ENCODE data around the gene AFAP1L1.
A peak's percentile ranks its signal among the peaks of the same experiment; 100 is the strongest.
"Not testable (repeated sequence)": the region's sequence is repeated elsewhere in the genome, so short reads cannot be mapped to it uniquely, and the experiment has no call there.

AFAP1L1 gene

GRCh38 chr5:149387081-149387631 lies 115.5 kb downstream of the AFAP1L1 start:
- Mint-ChIP-seq H3K4me1 (peaks cover under 1% of the 10 kb centered on the region), H3K4me3 (no peak overlapping the region), H3K9me3 (peaks cover 0 to 6% of the 10 kb centered on the region in 2 donors), H3K27me3 (no peaks in the 10 kb centered on the region), H3K27ac (no peak overlapping the region)
- no peak for ATAC-seq
- no peak for DNase-seq

GRCh38 chr5:149387982-149388381 lies 116.3 kb downstream of the AFAP1L1 start:
- Mint-ChIP-seq H3K27me3 (no peaks in the 10 kb centered on the region), H3K27ac (peak overlapping the region in 1 of 2 donors; percentile 16), H3K4me3 (no peak overlapping the region), H3K4me1 (no peaks in the 10 kb centered on the region), H3K9me3 (peaks cover 0 to 6% of the 10 kb centered on the region in 2 donors)
- no peak for DNase-seq
- no peak for ATAC-seq

DNA sequence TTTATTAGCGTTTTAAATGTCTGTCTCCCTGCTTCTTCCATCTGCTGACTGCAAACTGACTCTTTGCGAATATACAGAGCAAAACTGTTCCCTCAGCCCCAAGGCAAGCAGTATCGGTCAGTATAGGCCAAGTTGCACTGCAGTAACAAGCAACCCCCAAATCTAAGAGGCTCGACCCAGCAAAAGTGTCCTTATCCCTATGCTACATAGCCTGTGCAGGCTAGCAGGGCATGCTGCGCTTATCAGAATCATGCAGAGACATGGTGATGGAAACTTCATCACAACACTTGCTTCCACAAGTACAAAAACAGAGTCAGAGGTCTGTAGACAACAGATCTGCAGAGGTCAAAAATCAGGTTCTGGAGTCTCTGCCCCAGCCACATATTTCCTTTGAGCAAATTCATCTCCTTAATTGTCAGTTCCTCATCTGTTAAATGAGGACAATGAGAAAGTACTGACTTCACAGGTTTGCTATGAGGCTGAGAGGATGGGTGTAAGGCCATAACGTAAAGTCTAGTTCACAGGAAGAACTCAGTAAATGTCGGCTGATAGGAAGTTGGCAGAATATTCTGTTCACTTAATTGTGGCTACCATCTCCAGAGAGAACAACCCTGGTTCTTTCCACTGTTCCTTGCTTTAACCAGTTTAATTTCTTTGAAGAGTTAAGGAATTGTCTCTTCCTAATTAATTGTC lies 117.0 kb downstream of the AFAP1L1 start:
- peaks cover 0 to 6% of the 10 kb centered on the region in 2 donors for H3K9me3 Mint-ChIP-seq
- H3K4me1 Mint-ChIP-seq, result no peaks in the 10 kb centered on the region
- DNase-seq (no peak), ATAC-seq (no peak)
- H3K27ac Mint-ChIP-seq, result peak overlapping the region in 1 of 2 donors; percentile 74
- H3K27me3 Mint-ChIP-seq, result no peaks in the 10 kb centered on the region
- H3K4me3 Mint-ChIP-seq, result no peak overlapping the region

DNA sequence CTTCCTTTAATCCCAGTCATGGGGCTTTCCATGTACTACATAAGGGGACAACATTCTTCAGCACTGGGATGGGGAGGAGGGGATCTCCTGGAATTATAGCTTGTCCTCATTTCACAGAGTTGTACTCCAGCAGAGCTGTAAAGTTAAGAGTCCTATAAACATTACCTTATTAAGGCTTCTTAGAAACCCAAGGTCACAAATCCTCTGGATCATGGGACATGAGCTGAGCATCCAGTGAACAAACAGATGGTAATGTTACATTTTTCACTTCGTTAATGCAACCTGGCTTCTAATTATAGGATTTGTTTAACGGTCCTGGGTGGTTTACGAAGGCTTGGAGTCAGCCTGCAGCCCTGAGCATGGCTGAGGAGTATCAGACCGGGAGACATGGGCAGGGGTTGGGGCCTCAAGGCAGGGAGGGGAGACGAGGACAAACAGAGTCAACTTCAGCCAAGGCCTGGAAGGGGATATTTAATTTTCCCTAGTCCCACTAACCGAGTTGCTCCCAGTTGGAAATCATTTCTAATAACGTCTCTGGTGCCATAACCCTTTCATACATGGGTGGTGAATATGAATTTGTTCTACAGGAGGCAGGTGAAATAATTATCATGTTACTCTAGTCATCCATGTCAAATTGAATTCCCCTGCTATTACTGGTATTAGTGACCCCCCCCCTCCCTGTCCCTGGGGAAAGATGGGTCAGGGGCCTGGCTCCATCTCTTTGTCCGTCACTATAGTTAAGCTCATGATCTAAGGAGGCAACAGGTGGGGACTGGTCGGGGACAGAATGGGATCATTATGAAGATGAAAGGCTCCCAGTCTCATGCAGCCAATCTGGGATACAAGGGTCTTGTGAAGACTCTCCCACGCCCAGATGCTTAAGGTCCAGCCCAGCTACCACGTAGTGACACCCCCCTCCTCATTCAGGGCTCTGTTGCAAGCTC lies 118.2 kb downstream of the AFAP1L1 start:
- H3K4me1 Mint-ChIP-seq, result no peaks in the 10 kb centered on the region
- no peak overlapping the region for H3K4me3 Mint-ChIP-seq
- H3K27me3 Mint-ChIP-seq, result no peaks in the 10 kb centered on the region
- H3K27ac Mint-ChIP-seq, result no peak overlapping the region
- peaks cover 0 to 6% of the 10 kb centered on the region in 2 donors for H3K9me3 Mint-ChIP-seq
- no peak for DNase-seq
- ATAC-seq, result no peak

DNA sequence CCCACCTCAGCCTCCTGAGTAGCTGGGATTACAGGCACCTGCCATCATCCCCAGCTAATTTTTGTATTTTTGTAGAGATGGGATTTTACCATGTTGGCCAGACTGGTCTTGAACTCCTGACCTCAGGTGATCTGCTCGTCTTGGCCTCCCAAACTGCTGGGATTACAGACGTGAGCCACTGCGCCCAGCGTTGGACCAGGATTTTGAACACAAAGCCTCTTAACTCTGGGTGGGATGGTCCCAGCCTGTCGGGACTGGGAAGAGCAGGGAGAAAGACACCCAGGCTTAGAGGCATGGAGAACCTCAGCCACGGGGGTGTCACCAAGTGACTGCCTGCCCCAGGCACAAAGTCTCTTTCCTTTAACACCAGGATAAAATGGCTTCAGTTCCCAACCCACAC lies 119.4 kb downstream of the AFAP1L1 start:
- not testable (repeated sequence) for ATAC-seq, H3K4me3 Mint-ChIP-seq, H3K27ac Mint-ChIP-seq, DNase-seq, H3K4me1 Mint-ChIP-seq, H3K27me3 Mint-ChIP-seq, H3K9me3 Mint-ChIP-seq
